OCI-LY1 (cell line): Measurements from ENCODE around the gene ATXN7L3B.

ENCODE experiments used
- H2AFZ ChIP-seq: fragments of 200-600 bp; sonication (generic), shearing (Covaris generic); 2 replicates; pipeline ENCODE4 v1.6.0; 2014; ENCODE audit warnings: antibody characterized with exemption, mild to moderate bottlenecking, low read length
- H3F3A ChIP-seq: fragments of 200-600 bp; sonication (generic), shearing (Covaris generic); 2 replicates; pipeline ENCODE4 v1.6.0; 2014; ENCODE audit warnings: mild to moderate bottlenecking, antibody characterized with exemption, low read length, moderate library complexity; ENCODE audit not compliant: insufficient read depth
- H3K27ac ChIP-seq: fragments of 200-600 bp; sonication (generic); 2 replicates; pipeline ENCODE4 v1.5.1; 2014; ENCODE audit warnings: low read length, mixed run types, mild to moderate bottlenecking, low read depth; ENCODE audit not compliant: poor library complexity, severe bottlenecking
- H3K27me3 ChIP-seq: fragments of 200-600 bp; sonication (generic); 2 replicates; pipeline ENCODE4 v1.6.0; 2014; ENCODE audit warnings: antibody characterized with exemption, mild to moderate bottlenecking, low read length, moderate library complexity; ENCODE audit not compliant: insufficient read depth
- H3K36me3 ChIP-seq: fragments of 200-600 bp; sonication (generic); 2 replicates; pipeline ENCODE4 v1.6.1; 2014; ENCODE audit warnings: mild to moderate bottlenecking, antibody characterized with exemption, low read length, moderate library complexity, mixed read lengths; ENCODE audit not compliant: insufficient read depth
- H3K4me1 ChIP-seq: fragments of 200-600 bp; sonication (generic); 2 replicates; pipeline ENCODE4 v1.5.1; 2014; ENCODE audit warnings: mild to moderate bottlenecking, low read length, moderate library complexity; ENCODE audit not compliant: insufficient read depth, severe bottlenecking
- H3K4me2 ChIP-seq: fragments of 200-600 bp; sonication (generic), shearing (Covaris generic); 2 replicates; pipeline ENCODE4 v1.6.1; 2014; ENCODE audit warnings: low read length
- H3K4me3 ChIP-seq: fragments of 200-600 bp; sonication (generic); 2 replicates; pipeline ENCODE4 v1.5.1; 2014; ENCODE audit warnings: low read length, low read depth, mild to moderate bottlenecking, mixed read lengths; ENCODE audit not compliant: poor library complexity, severe bottlenecking
- H3K79me2 ChIP-seq: fragments of 200-600 bp; shearing (Covaris generic); 2 replicates; pipeline ENCODE4 v1.6.1; 2016; ENCODE audit warnings: mixed run types, low read length, mixed read lengths; ENCODE audit not compliant: insufficient read depth
- H3K9ac ChIP-seq: fragments of 200-600 bp; sonication (generic), shearing (Covaris generic); 2 replicates; pipeline ENCODE4 v1.6.1; 2014; ENCODE audit warnings: mild to moderate bottlenecking, low read length, mixed read lengths
- H3K9me2 ChIP-seq: fragments of 200-600 bp; sonication (generic), shearing (Covaris generic); 2 replicates; pipeline ENCODE4 v1.6.1; 2014; ENCODE audit warnings: low read depth, mild to moderate bottlenecking, low read length, mixed read lengths
- H3K9me3 ChIP-seq: fragments of 200-600 bp; shearing (Covaris generic); 2 replicates; pipeline ENCODE4 v1.6.1; 2014; ENCODE audit warnings: low read length, mixed read lengths
- H4K20me1 ChIP-seq: fragments of 200-600 bp; sonication (generic), shearing (Covaris generic); 2 replicates; pipeline ENCODE4 v1.6.0; 2016; ENCODE audit warnings: mild to moderate bottlenecking, low read length; ENCODE audit not compliant: insufficient read depth
- CTCF ChIP-seq: fragments of 200-600 bp; sonication (generic), shearing (Covaris generic); IDR thresholded peaks from 2 replicates; pipeline ENCODE4 v1.5.1; 2017; ENCODE audit warnings: mild to moderate bottlenecking, antibody characterized with exemption, low read length, moderate library complexity, mixed read lengths
- EZH2 ChIP-seq: fragments of 200-600 bp; sonication (generic), shearing (Covaris generic); IDR thresholded peaks from 2 replicates; pipeline ENCODE4 v1.8.0; 2017; ENCODE audit warnings: borderline replicate concordance, mixed run types, mild to moderate bottlenecking, antibody characterized with exemption, low read length, moderate library complexity, mixed read lengths

ATXN7L3B gene

GRCh38 chr12:74535536-74535935 is 2.1 kb upstream of the ATXN7L3B start:
- TF ChIP-seq CTCF (no peak), EZH2 (no peak)
- Histone ChIP-seq H3K36me3 (peaks cover 25% of the 10 kb centered on the region), H2AFZ (no peak overlapping the region), H3K9me2 (no peaks in the 10 kb centered on the region), H3K27ac (no peak overlapping the region), H3K9ac (no peak overlapping the region), H3K27me3 (no peaks in the 10 kb centered on the region), H4K20me1 (no peaks in the 10 kb centered on the region), H3K4me1 (peaks cover 29% of the 10 kb centered on the region), H3K4me3 (no peak overlapping the region), H3K4me2 (no peak overlapping the region), H3F3A (0 out of 2 replicates have a peak, but pooled peaks cover 4% of the 10 kb centered on the region), H3K9me3 (no peaks in the 10 kb centered on the region), H3K79me2 (peaks cover 28% of the 10 kb centered on the region)

- Histone ChIP-seq H2AFZ (peak overlapping the region; percentile 93), H3K9ac (peak overlapping the region; percentile 95), H3K27ac (peak overlapping the region; percentile 86), H3K9me3 (no peaks in the 10 kb centered on the region), H3K36me3 (peaks cover 42% of the 10 kb centered on the region), H3K4me3 (peak overlapping the region; percentile 96), H3F3A (0 out of 2 replicates have a peak, but pooled peaks cover 4% of the 10 kb centered on the region), H4K20me1 (no peaks in the 10 kb centered on the region), H3K4me2 (peak overlapping the region; percentile 91), H3K79me2 (peaks cover 43% of the 10 kb centered on the region), H3K9me2 (no peaks in the 10 kb centered on the region), H3K27me3 (no peaks in the 10 kb centered on the region), H3K4me1 (peaks cover 37% of the 10 kb centered on the region)
- TF ChIP-seq CTCF: peak; percentile 82
- TF ChIP-seq EZH2: no peak
Observed at GRCh38 chr12:74537126-74537706, 419 bp upstream of the ATXN7L3B start.

- TF ChIP-seq CTCF (no peak), EZH2 (no peak)
- peak overlapping the region; percentile 91 for H3K4me2 ChIP-seq
- H2AFZ ChIP-seq: no peak overlapping the region
- peaks cover 37% of the 10 kb centered on the region for H3K4me1 ChIP-seq
- no peaks in the 10 kb centered on the region for H3K9me2 ChIP-seq
- H3K9me3 ChIP-seq: no peaks in the 10 kb centered on the region
- no peaks in the 10 kb centered on the region for H4K20me1 ChIP-seq
- H3K27ac ChIP-seq: peak overlapping the region; percentile 86
- H3K4me3 ChIP-seq: peak overlapping the region; percentile 96
- H3K36me3 ChIP-seq: peaks cover 51% of the 10 kb centered on the region
- no peaks in the 10 kb centered on the region for H3K27me3 ChIP-seq
- 0 out of 2 replicates have a peak, but pooled peaks cover 4% of the 10 kb centered on the region for H3F3A ChIP-seq
- peak overlapping the region; percentile 95 for H3K9ac ChIP-seq
- H3K79me2 ChIP-seq: peaks cover 43% of the 10 kb centered on the region
Observed at GRCh38 chr12:74538491-74539258, 1.0 kb downstream of the ATXN7L3B start.
